CD4-positive, alpha-beta T cell treated with Interferon alpha-2 for 1 hour (primary cell): Measurements from ENCODE around the gene KLF1.

Experiments
- DNase-seq, 2 donors: peaks; one replicate each; pipeline ENCODE4 v3.0.0-alpha.2; 2020 to 2022

KLF1 gene

DNA sequence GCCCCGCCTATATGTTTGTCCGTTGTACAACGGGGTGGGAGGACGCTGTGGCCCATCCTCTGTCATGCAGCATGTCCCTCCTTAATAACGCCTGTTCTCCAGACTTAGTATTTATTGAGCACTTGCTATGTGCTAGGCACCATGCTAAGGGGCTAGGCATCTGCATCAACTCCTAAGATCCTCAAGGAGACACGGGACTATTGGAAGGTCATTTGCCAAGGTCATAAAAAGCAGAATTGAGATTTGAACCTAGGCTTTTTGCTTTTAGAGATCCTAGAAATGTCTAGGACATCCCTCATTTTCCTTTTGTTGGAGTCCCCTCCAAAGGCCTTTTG is 50.5 kb downstream of the KLF1 start:
- no peak for DNase-seq

DNA sequence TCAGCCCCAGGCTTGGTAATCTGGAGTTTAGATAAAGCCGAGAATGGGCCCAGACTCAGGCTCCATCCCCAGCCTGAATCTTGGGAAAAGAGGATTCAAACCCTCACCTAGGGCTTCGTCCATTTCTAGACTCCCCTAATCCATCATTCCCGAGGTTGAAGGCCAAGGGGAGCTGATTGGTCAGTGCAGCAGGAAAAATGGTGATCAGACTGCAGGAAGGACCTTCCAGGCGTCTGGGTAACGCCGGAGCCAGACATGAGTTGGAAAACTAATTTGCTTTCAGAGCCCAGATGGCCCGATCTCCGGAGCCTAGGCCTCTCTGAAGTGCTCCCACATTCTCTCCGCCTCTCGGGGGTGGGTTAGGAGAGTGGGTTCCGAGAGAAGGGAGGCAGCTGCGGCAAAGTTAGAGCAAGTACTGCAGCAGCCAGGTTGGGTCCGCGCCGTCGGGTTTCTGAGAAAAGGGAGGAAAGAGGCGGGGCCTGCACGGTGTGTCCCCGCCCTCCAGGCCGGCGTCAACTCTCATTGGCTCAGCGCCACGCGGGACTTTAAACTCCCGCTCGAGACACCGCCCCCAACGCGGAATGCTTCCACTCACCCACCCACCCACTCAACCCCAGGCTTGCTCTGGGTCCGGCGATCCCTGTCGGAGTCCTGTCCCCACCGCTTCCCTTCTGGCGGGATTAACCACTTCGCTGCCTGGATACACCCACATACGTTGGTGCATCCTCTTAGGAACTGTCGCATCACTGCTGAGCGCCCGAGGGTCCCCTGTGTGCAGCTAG is 51.8 kb downstream of the KLF1 start:
- DNase-seq, result peak in 1 of 2 donors; percentile 41

DNA sequence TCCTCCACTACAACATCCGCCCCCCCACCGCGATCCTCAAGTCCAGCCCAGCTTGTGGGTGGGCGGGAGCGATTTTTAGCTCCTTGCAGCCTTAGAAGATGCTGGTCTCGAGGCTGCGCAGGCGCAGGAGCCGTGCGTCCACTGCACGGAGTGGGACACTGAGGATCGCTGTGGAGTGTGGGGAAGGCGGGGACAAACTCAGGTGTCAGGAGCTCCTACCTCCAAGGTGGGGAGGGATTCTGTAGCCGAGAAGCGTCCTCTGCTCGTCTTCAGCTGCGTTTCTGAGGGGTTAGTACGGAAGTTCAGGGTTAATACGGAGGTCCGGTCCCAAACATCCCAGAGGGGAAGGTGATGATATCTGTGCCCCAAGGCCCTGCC is 52.4 kb downstream of the KLF1 start, which contains the start of gene RTBDN:
Gene RTBDN (minus strand): TSS at position 14 of the 378 bp plus-strand sequence. CDS start 4,600 bp downstream, outside the sequence.
- DNase-seq, result no peak
